ENCODE data around the gene FRS3.

The FRS3 gene

GRCh38 chr6:41724228-41724580 is 55.5 kb downstream of the FRS3 start:
- no peak for DNase-seq

DNA sequence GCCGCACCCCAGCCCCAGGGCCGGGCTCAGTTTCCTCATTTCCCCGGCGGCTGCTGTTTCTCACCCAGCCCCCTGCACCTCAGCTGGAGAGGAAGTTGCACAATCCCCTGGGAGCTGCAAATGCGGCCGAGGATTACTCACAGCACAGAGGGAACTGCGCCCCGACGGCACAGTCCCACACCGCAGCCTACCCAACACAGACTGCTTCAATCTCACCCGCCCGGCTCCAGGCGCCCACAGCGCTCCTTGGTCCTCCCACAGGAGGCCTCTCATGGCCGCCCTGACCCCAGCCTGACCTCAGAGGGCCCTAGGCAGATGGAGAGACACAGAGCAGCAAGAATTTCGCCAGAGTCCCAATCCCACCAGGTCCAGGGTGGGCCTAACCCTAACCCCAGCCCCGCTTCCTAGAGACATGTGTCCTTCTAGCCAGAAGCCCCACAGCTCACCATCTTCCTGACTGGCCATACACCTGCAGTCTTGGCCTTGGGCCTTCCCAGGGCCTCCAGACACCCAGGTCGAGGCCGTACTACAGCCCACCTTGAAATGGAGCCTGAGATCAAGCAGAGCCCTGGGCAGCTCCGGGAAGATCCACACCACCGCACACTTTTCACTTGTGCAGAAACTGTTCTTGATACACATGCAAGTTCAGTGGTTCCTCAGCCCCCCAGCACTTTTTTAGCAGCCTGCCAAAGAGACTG is 56.0 kb downstream of the FRS3 start:
- no peak for DNase-seq

DNA sequence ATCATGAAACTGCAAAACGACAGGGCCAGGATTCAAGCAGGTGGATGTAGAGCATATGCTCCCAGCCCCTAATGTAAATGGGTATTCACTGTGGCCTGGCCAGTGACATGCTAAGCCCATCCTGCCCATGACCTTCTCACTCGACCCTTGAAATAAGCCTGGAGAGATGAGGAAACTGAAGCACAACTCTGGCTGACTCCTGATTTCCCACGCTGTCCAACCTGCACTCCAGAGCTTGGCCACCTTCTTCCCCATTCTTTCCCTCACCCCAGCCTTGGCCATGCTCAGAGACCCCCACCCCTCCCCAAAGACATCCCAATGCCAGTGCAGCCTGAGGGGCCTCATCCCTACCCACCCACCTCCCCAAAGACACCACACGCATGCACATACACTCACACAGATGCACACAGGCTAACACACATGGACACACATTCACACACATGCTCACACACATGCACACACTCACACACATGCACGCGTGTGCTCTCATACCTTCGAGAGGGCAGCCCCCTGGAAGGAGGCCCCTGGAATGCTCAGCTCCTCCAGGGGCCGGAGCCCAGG is 56.7 kb downstream of the FRS3 start:
- no peak for DNase-seq

DNA sequence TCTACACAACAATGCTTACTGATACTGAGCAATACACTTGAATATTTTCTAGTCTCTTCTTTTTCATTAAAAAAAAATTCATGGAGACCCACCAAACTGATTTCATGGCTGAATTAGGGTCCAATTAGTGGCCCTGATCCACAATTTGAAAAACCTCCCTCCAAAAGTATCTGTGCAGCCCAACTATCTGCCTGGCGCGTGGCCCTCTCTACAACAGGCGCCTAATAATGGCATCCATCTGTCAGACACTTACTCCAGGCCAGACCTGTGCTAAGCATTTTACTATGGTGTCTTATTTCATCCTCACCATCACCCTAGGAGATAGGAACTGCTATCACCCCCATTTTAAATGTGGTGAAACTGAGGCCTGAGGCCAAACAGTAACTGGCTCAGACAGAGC is 58.3 kb downstream of the FRS3 start:
- DNase-seq, result no peak

DNA sequence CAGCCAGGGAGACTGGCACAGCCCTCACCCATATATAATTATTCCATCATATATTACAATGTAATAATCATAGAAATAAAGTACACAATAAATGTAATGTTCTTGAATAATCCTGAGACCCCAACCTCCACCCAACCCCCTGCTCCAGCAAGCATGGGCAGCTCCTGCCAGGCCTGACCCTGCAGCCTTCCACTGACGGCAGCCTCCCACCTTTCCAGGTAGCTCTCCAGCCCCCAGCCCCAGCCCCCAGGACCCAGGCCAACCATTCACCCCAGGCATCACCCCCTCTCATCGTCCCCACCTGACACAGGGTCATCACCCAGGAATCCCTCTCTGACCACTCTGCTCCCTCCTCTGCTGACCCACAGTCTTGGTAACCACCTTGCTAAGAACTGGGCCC is 58.9 kb downstream of the FRS3 start:
- no peak for DNase-seq

DNA sequence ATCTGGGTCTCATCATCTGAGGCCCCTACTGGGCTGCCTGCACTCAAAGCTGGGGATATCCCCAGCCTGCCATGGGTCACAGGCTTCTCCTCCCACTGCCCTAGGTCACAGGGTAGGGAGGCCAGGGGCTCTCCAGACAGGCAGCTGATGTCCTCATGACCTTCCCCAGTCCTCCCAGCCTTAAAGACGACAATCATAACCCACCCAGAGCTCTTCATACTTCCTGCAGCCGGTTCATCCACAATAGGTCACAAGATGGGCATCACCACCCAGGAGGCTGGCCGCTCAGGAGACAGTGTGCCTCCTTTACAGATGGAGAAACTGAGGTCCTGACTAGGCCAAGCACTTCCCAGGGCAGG is 59.5 kb downstream of the FRS3 start:
- no peak for DNase-seq

Data from NCI-H1930 (cell line).